ENCODE results near the gene ACP4. TPM values are rescaled to one million over a fixed set of nuclear protein-coding genes. Genes with fewer than 3 reads are reported as not detected.
A peak's percentile ranks its signal among the peaks of the same experiment; 100 is the strongest.

Gene ACP4
- polyA plus RNA-seq, 1 donor = 0.09 TPM

- WGBS (ENCODE audit: insufficient coverage, low lambda C conversion rate) = no CpG with 5 or more reads among the region's 8 CpGs
- H3K36me3 ChIP-seq (ENCODE audit: control insufficient read depth, insufficient read depth, low read length) = peaks cover 41% of the 10 kb centered on the region
Observed at GRCh38 chr19:50796634-50797428, 6.6 kb downstream of the ACP4 start.

GRCh38 chr19:50797429-50797780, 7.2 kb downstream of the ACP4 start:
- no peaks in the 10 kb centered on the region for H3K9me3 ChIP-seq (ENCODE audit: control insufficient read depth, low read depth, low read length)
- H3K4me1 ChIP-seq (ENCODE audit: control insufficient read depth, insufficient read depth, low read length) = peaks cover 6% of the 10 kb centered on the region
- no peak for DNase-seq
- WGBS (ENCODE audit: insufficient coverage, low lambda C conversion rate) = no CpG with 5 or more reads among the region's 7 CpGs
- H3K27me3 ChIP-seq (ENCODE audit: control insufficient read depth, insufficient read depth, low read length) = peaks cover 3% of the 10 kb centered on the region
- no peak overlapping the region for H3K27ac ChIP-seq (ENCODE audit: low read length)
- no peak overlapping the region for H3K4me3 ChIP-seq (ENCODE audit: low read length)
- H3K36me3 ChIP-seq (ENCODE audit: control insufficient read depth, insufficient read depth, low read length) = peaks cover 43% of the 10 kb centered on the region

More at GRCh38 chr19:50796634-50797428, 6.6 kb downstream of the ACP4 start:
- DNase-seq = no peak
- peaks cover 6% of the 10 kb centered on the region for H3K4me1 ChIP-seq (ENCODE audit: control insufficient read depth, insufficient read depth, low read length)
- no peak overlapping the region for H3K27ac ChIP-seq (ENCODE audit: low read length)
- H3K4me3 ChIP-seq (ENCODE audit: low read length) = no peak overlapping the region
- peaks cover 3% of the 10 kb centered on the region for H3K27me3 ChIP-seq (ENCODE audit: control insufficient read depth, insufficient read depth, low read length)
- no peaks in the 10 kb centered on the region for H3K9me3 ChIP-seq (ENCODE audit: control insufficient read depth, low read depth, low read length)

GRCh38 chr19:50797781-50798658, 7.8 kb downstream of the ACP4 start:
- WGBS (ENCODE audit: insufficient coverage, low lambda C conversion rate) = no CpG with 5 or more reads among the region's 18 CpGs
- Histone ChIP-seq H3K27ac (ENCODE audit: low read length) (no peak overlapping the region), H3K36me3 (ENCODE audit: control insufficient read depth, insufficient read depth, low read length) (peaks cover 43% of the 10 kb centered on the region)

GRCh38 chr19:50798659-50799546, 8.7 kb downstream of the ACP4 start:
- no CpG with 5 or more reads among the region's 21 CpGs for WGBS (ENCODE audit: insufficient coverage, low lambda C conversion rate)

More at GRCh38 chr19:50797781-50798658, 7.8 kb downstream of the ACP4 start:
- H3K27me3 ChIP-seq (ENCODE audit: control insufficient read depth, insufficient read depth, low read length) = peaks cover 3% of the 10 kb centered on the region
- peaks cover 6% of the 10 kb centered on the region for H3K4me1 ChIP-seq (ENCODE audit: control insufficient read depth, insufficient read depth, low read length)
- no peak overlapping the region for H3K4me3 ChIP-seq (ENCODE audit: low read length)
- no peak for DNase-seq
- no peaks in the 10 kb centered on the region for H3K9me3 ChIP-seq (ENCODE audit: control insufficient read depth, low read depth, low read length)

GRCh38 chr19:50799547-50799851, 9.3 kb downstream of the ACP4 start:
- no peaks in the 10 kb centered on the region for H3K9me3 ChIP-seq (ENCODE audit: control insufficient read depth, low read depth, low read length)
- no peak overlapping the region for H3K27ac ChIP-seq (ENCODE audit: low read length)
- WGBS (ENCODE audit: insufficient coverage, low lambda C conversion rate) = no CpG with 5 or more reads among the region's 3 CpGs
- no peak overlapping the region for H3K4me3 ChIP-seq (ENCODE audit: low read length)
- no peak for DNase-seq
- no peaks in the 10 kb centered on the region for H3K27me3 ChIP-seq (ENCODE audit: control insufficient read depth, insufficient read depth, low read length)
- H3K4me1 ChIP-seq (ENCODE audit: control insufficient read depth, insufficient read depth, low read length) = peaks cover 4% of the 10 kb centered on the region
- peaks cover 43% of the 10 kb centered on the region for H3K36me3 ChIP-seq (ENCODE audit: control insufficient read depth, insufficient read depth, low read length)

More at GRCh38 chr19:50798659-50799546, 8.7 kb downstream of the ACP4 start:
- no peak overlapping the region for H3K27ac ChIP-seq (ENCODE audit: low read length)
- no peaks in the 10 kb centered on the region for H3K9me3 ChIP-seq (ENCODE audit: control insufficient read depth, low read depth, low read length)
- no peaks in the 10 kb centered on the region for H3K27me3 ChIP-seq (ENCODE audit: control insufficient read depth, insufficient read depth, low read length)
- H3K36me3 ChIP-seq (ENCODE audit: control insufficient read depth, insufficient read depth, low read length) = peaks cover 43% of the 10 kb centered on the region
- peaks cover 6% of the 10 kb centered on the region for H3K4me1 ChIP-seq (ENCODE audit: control insufficient read depth, insufficient read depth, low read length)
- no peak for DNase-seq
- H3K4me3 ChIP-seq (ENCODE audit: low read length) = no peak overlapping the region

- DNase-seq = no peak
- Histone ChIP-seq H3K27me3 (ENCODE audit: control insufficient read depth, insufficient read depth, low read length) (no peaks in the 10 kb centered on the region), H3K4me1 (ENCODE audit: control insufficient read depth, insufficient read depth, low read length) (no peaks in the 10 kb centered on the region), H3K36me3 (ENCODE audit: control insufficient read depth, insufficient read depth, low read length) (peaks cover 43% of the 10 kb centered on the region), H3K4me3 (ENCODE audit: low read length) (no peak overlapping the region), H3K27ac (ENCODE audit: low read length) (no peak overlapping the region), H3K9me3 (ENCODE audit: control insufficient read depth, low read depth, low read length) (no peaks in the 10 kb centered on the region)
- 68% methylated on average over 2 of the region's 8 CpGs for WGBS (ENCODE audit: insufficient coverage, low lambda C conversion rate)
Observed at GRCh38 chr19:50801107-50801506, 10.9 kb downstream of the ACP4 start.

- DNase-seq = peak in 1 of 2 donors; percentile 51
- 0% methylated on average over 1 of the region's 40 CpGs for WGBS (ENCODE audit: insufficient coverage, low lambda C conversion rate)
- H3K4me3 ChIP-seq (ENCODE audit: low read length) = peak overlapping the region; percentile 89
- peak overlapping the region; percentile 86 for H3K27ac ChIP-seq (ENCODE audit: low read length)
- H3K4me1 ChIP-seq (ENCODE audit: control insufficient read depth, insufficient read depth, low read length) = no peaks in the 10 kb centered on the region
- H3K9me3 ChIP-seq (ENCODE audit: control insufficient read depth, low read depth, low read length) = no peaks in the 10 kb centered on the region
- H3K36me3 ChIP-seq (ENCODE audit: control insufficient read depth, insufficient read depth, low read length) = peaks cover 22% of the 10 kb centered on the region
- no peaks in the 10 kb centered on the region for H3K27me3 ChIP-seq (ENCODE audit: control insufficient read depth, insufficient read depth, low read length)
Observed at GRCh38 chr19:50803633-50804419, 13.6 kb downstream of the ACP4 start.

- H3K4me1 ChIP-seq (ENCODE audit: control insufficient read depth, insufficient read depth, low read length) = no peaks in the 10 kb centered on the region
- H3K27ac ChIP-seq (ENCODE audit: low read length) = peak overlapping the region; percentile 86
- no peaks in the 10 kb centered on the region for H3K9me3 ChIP-seq (ENCODE audit: control insufficient read depth, low read depth, low read length)
- peak; percentile 98 to 100 for DNase-seq
- H3K36me3 ChIP-seq (ENCODE audit: control insufficient read depth, insufficient read depth, low read length) = peaks cover 15% of the 10 kb centered on the region
- H3K4me3 ChIP-seq (ENCODE audit: low read length) = peak overlapping the region; percentile 89
- no CpG with 5 or more reads among the region's 62 CpGs for WGBS (ENCODE audit: insufficient coverage, low lambda C conversion rate)
- no peaks in the 10 kb centered on the region for H3K27me3 ChIP-seq (ENCODE audit: control insufficient read depth, insufficient read depth, low read length)
Observed at GRCh38 chr19:50804420-50805272, 14.4 kb downstream of the ACP4 start.

- Histone ChIP-seq H3K9me3 (ENCODE audit: control insufficient read depth, low read depth, low read length) (no peaks in the 10 kb centered on the region), H3K4me1 (ENCODE audit: control insufficient read depth, insufficient read depth, low read length) (no peaks in the 10 kb centered on the region), H3K36me3 (ENCODE audit: control insufficient read depth, insufficient read depth, low read length) (no peaks in the 10 kb centered on the region), H3K27me3 (ENCODE audit: control insufficient read depth, insufficient read depth, low read length) (no peaks in the 10 kb centered on the region), H3K4me3 (ENCODE audit: low read length) (no peak overlapping the region), H3K27ac (ENCODE audit: low read length) (no peak overlapping the region)
- no CpG with 5 or more reads among the region's 1 CpG for WGBS (ENCODE audit: insufficient coverage, low lambda C conversion rate)
- no peak for DNase-seq
Observed at GRCh38 chr19:50808856-50809255, 18.6 kb downstream of the ACP4 start.

Data from large intestine (tissue), 3 donors.